Astrocyte (in vitro differentiated cells and primary cell): ENCODE data around the gene CHADL. TPM values are rescaled to one million over a fixed set of nuclear protein-coding genes. Genes with fewer than 3 reads are reported as not detected.

Source experiments
- DNase-seq: peaks from one replicate; pipeline ENCODE4 v3.0.0-alpha.2; 2010; ENCODE audit warnings: low read depth
- FAIRE-seq: peaks from 2 replicates; lab custom pipeline; 2011; peaks lifted over from hg19 to GRCh38; lab: Jason Lieb, UNC
- H2AFZ ChIP-seq: 2 replicates; pipeline ENCODE4 v1.6.0; 2012; ENCODE audit warnings: low read depth, low read length, inconsistent platforms
- H3K27ac ChIP-seq: 2 replicates; pipeline ENCODE4 v1.5.1; 2011; ENCODE audit warnings: low read depth, low read length, inconsistent platforms
- H3K27me3 ChIP-seq: 2 replicates; pipeline ENCODE4 v1.6.0; 2011; ENCODE audit warnings: low read length, inconsistent platforms; ENCODE audit not compliant: insufficient read depth
- H3K36me3 ChIP-seq: 2 replicates; pipeline ENCODE4 v1.5.1; 2011; ENCODE audit warnings: low read length, inconsistent platforms; ENCODE audit not compliant: insufficient read depth
- H3K4me1 ChIP-seq: 2 replicates; pipeline ENCODE4 v1.5.1; 2011; ENCODE audit warnings: low read length, inconsistent platforms; ENCODE audit not compliant: insufficient read depth
- H3K4me2 ChIP-seq: 2 replicates; pipeline ENCODE4 v1.6.0; 2012; ENCODE audit warnings: low read length, inconsistent platforms
- H3K4me3 ChIP-seq: 2 replicates; pipeline ENCODE4 v1.5.1; 2011; ENCODE audit warnings: low read depth, mild to moderate bottlenecking, low read length, inconsistent platforms; ENCODE audit not compliant: insufficient read depth
- H3K79me2 ChIP-seq: 2 replicates; pipeline ENCODE4 v1.6.0; 2012; ENCODE audit warnings: mild to moderate bottlenecking, low read length, inconsistent platforms; ENCODE audit not compliant: insufficient read depth
- H3K9ac ChIP-seq: 2 replicates; pipeline ENCODE4 v1.6.0; 2012; ENCODE audit warnings: mild to moderate bottlenecking, low read length, inconsistent platforms
- H3K9me3 ChIP-seq: 2 replicates; pipeline ENCODE4 v1.5.1; 2012; ENCODE audit warnings: low read depth, mild to moderate bottlenecking, low read length, inconsistent platforms; ENCODE audit not compliant: insufficient read depth
- H4K20me1 ChIP-seq: 2 replicates; pipeline ENCODE4 v1.6.0; 2012; ENCODE audit warnings: low read length, inconsistent platforms; ENCODE audit not compliant: insufficient read depth
- H3K27ac Mint-ChIP-seq: one replicate; pipeline ENCODE4 v1.8.0; 2021; ENCODE audit warnings: mild to moderate bottlenecking, mixed read lengths; ENCODE audit not compliant: unreplicated experiment
- H3K27me3 Mint-ChIP-seq: one replicate; pipeline ENCODE4 v1.8.0; 2021; ENCODE audit warnings: low read depth, mixed read lengths; ENCODE audit not compliant: unreplicated experiment
- H3K36me3 Mint-ChIP-seq: one replicate; pipeline ENCODE4 v1.8.0; 2021; ENCODE audit warnings: low read depth, mixed read lengths; ENCODE audit not compliant: unreplicated experiment
- H3K4me1 Mint-ChIP-seq: one replicate; pipeline ENCODE4 v1.8.0; 2021; ENCODE audit warnings: low read depth, mixed read lengths; ENCODE audit not compliant: unreplicated experiment
- H3K4me3 Mint-ChIP-seq: one replicate; pipeline ENCODE4 v1.8.0; 2021; ENCODE audit warnings: mild to moderate bottlenecking, moderate library complexity, mixed read lengths; ENCODE audit not compliant: unreplicated experiment
- H3K9me3 Mint-ChIP-seq: one replicate; pipeline ENCODE4 v1.8.0; 2021; ENCODE audit warnings: mild to moderate bottlenecking, mixed read lengths; ENCODE audit not compliant: unreplicated experiment
- EZH2 ChIP-seq: IDR thresholded peaks from 2 replicates; pipeline ENCODE4 v1.6.1; 2012; ENCODE audit warnings: mild to moderate bottlenecking, low read length, inconsistent platforms; ENCODE audit not compliant: insufficient read depth
- total RNA-seq: library from RNA; stranded (reverse); gene quantifications from 2 replicates; pipeline ENCODE4 v1.2.1, GENCODE V29; 2021
- TF ChIP-seq, protein P1 (sequence below): IDR thresholded peaks from 2 replicates; pipeline ENCODE4 v1.5.1; 2011; ENCODE audit warnings: low read depth, mild to moderate bottlenecking, inconsistent platforms, low read length, moderate library complexity; ENCODE audit not compliant: insufficient read depth

CHADL gene
- total RNA-seq, 1 donor from 2014 or later, result 0.23 TPM

DNA sequence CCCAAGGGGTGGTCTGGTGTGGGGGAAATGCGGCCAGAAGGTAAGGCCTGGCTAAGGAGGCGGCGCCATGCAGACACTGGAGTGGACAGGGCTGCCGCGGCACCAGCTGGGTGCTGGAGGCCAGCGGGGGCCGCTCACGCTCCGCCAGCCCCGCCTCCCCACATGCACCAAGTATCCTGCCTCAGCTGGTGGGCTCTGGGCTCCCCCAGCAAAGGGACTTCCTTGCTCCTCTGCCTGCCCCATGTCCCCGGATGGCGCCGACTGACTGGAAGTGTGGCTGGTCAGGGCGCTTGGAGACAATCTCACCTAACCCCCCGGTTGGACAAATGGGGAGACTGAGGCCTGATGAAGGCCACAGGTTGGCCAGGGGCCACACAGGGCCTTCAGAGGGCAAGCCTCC is 7.6 kb upstream of the CHADL start:
- no peaks in the 10 kb centered on the region for H3K9me3 Mint-ChIP-seq
- H3K27me3 ChIP-seq, result no peaks in the 10 kb centered on the region
- H3K9ac ChIP-seq, result no peak overlapping the region
- no peak overlapping the region for H3K27ac Mint-ChIP-seq
- H3K4me2 ChIP-seq, result no peak overlapping the region
- peaks cover 30% of the 10 kb centered on the region for H3K36me3 ChIP-seq
- H3K4me1 ChIP-seq, result no peaks in the 10 kb centered on the region
- H3K27me3 Mint-ChIP-seq, result no peaks in the 10 kb centered on the region
- H3K4me3 ChIP-seq, result no peak overlapping the region
- H3K9me3 ChIP-seq, result no peaks in the 10 kb centered on the region
- TF ChIP-seq EZH2, result no peak
- TF ChIP-seq, protein P1, sequence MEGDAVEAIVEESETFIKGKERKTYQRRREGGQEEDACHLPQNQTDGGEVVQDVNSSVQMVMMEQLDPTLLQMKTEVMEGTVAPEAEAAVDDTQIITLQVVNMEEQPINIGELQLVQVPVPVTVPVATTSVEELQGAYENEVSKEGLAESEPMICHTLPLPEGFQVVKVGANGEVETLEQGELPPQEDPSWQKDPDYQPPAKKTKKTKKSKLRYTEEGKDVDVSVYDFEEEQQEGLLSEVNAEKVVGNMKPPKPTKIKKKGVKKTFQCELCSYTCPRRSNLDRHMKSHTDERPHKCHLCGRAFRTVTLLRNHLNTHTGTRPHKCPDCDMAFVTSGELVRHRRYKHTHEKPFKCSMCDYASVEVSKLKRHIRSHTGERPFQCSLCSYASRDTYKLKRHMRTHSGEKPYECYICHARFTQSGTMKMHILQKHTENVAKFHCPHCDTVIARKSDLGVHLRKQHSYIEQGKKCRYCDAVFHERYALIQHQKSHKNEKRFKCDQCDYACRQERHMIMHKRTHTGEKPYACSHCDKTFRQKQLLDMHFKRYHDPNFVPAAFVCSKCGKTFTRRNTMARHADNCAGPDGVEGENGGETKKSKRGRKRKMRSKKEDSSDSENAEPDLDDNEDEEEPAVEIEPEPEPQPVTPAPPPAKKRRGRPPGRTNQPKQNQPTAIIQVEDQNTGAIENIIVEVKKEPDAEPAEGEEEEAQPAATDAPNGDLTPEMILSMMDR, result no peak
- no peak overlapping the region for H2AFZ ChIP-seq
- H3K4me3 Mint-ChIP-seq, result no peak overlapping the region
- DNase-seq (no peak), FAIRE-seq (no peak)
- no peaks in the 10 kb centered on the region for H3K4me1 Mint-ChIP-seq
- peaks cover 12% of the 10 kb centered on the region for H4K20me1 ChIP-seq
- H3K27ac ChIP-seq, result no peak overlapping the region
- H3K36me3 Mint-ChIP-seq, result peaks cover 9% of the 10 kb centered on the region
- no peaks in the 10 kb centered on the region for H3K79me2 ChIP-seq

DNA sequence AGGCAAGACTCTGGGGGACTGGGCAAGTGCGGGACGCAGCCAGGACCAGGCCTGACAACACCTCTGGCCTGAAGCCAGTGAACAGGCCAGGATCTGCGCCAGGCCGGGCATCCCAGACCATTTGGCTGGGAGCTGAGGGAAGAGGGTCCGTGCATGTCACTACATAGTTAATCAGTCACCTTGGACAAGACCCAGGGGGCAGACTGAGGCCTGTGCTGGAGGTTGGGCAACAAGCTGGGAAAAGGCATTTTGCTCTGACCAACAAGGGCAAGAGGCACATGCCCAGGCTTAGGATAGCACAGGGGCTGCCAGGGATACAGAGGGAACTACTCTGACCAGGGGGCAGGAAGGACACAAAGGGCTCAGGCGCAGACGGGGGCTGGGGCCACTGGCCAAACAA is 7.0 kb upstream of the CHADL start:
- no peak overlapping the region for H3K4me3 Mint-ChIP-seq
- peaks cover 25% of the 10 kb centered on the region for H3K36me3 ChIP-seq
- H3K27ac Mint-ChIP-seq, result no peak overlapping the region

DNA sequence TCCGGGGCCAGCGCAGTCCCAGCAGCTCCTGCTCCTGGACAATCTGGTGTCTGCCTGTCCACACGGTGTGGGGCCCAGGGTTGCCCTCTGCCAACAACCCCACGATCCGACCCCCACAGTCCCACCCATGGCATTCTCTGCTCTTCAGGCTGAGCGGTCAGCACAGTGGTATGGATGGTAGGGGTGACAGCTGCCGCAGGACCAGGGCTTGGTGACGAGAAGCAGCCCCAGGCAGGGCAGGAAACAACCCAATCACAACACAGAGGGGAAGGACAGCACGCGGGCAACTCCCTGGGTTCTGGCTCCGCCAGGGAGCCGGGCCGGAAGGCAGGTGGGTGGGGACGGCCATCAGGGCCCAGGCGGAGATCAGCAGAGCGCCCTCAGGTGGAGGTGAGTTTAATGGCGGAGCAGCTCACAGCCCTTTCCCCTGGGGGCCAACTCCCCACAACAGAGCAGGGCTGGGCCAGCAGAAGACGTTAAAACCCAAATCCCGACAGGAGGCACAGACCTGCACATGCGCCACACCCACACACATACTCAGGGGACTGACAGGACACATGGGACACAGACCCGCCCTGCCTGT is 5.3 kb upstream of the CHADL start:
- Histone ChIP-seq H4K20me1 (peaks cover 9% of the 10 kb centered on the region), H2AFZ (no peak overlapping the region), H3K4me2 (no peak overlapping the region), H3K27me3 (no peaks in the 10 kb centered on the region), H3K4me1 (no peaks in the 10 kb centered on the region), H3K9me3 (no peaks in the 10 kb centered on the region), H3K4me3 (no peak overlapping the region), H3K9ac (no peak overlapping the region), H3K36me3 (peaks cover 15% of the 10 kb centered on the region), H3K27ac (no peak overlapping the region), H3K79me2 (no peaks in the 10 kb centered on the region)
- FAIRE-seq, result no peak
- no peak overlapping the region for H3K27ac Mint-ChIP-seq
- H3K4me3 Mint-ChIP-seq, result no peak overlapping the region
- no peaks in the 10 kb centered on the region for H3K4me1 Mint-ChIP-seq
- DNase-seq, result no peak
- no peak for TF ChIP-seq EZH2
- TF ChIP-seq, protein P1, result no peak
- peaks cover 7% of the 10 kb centered on the region for H3K36me3 Mint-ChIP-seq
- no peaks in the 10 kb centered on the region for H3K27me3 Mint-ChIP-seq
- no peaks in the 10 kb centered on the region for H3K9me3 Mint-ChIP-seq

More for the DNA sequence above, 7.0 kb upstream of the CHADL start:
- Mint-ChIP-seq H3K36me3 (peaks cover 7% of the 10 kb centered on the region), H3K9me3 (no peaks in the 10 kb centered on the region), H3K27me3 (no peaks in the 10 kb centered on the region), H3K4me1 (no peaks in the 10 kb centered on the region)
- H3K4me3 ChIP-seq, result no peak overlapping the region
- H3K4me2 ChIP-seq, result no peak overlapping the region
- no peak for TF ChIP-seq EZH2
- TF ChIP-seq, protein P1, result no peak
- no peak for DNase-seq
- H4K20me1 ChIP-seq, result peaks cover 9% of the 10 kb centered on the region
- no peaks in the 10 kb centered on the region for H3K79me2 ChIP-seq
- H3K27ac ChIP-seq, result no peak overlapping the region
- H2AFZ ChIP-seq, result no peak overlapping the region
- no peak for FAIRE-seq
- H3K27me3 ChIP-seq, result no peaks in the 10 kb centered on the region
- no peaks in the 10 kb centered on the region for H3K4me1 ChIP-seq
- no peaks in the 10 kb centered on the region for H3K9me3 ChIP-seq
- no peak overlapping the region for H3K9ac ChIP-seq
